ENCODE data around the gene CCDC57.

DNA sequence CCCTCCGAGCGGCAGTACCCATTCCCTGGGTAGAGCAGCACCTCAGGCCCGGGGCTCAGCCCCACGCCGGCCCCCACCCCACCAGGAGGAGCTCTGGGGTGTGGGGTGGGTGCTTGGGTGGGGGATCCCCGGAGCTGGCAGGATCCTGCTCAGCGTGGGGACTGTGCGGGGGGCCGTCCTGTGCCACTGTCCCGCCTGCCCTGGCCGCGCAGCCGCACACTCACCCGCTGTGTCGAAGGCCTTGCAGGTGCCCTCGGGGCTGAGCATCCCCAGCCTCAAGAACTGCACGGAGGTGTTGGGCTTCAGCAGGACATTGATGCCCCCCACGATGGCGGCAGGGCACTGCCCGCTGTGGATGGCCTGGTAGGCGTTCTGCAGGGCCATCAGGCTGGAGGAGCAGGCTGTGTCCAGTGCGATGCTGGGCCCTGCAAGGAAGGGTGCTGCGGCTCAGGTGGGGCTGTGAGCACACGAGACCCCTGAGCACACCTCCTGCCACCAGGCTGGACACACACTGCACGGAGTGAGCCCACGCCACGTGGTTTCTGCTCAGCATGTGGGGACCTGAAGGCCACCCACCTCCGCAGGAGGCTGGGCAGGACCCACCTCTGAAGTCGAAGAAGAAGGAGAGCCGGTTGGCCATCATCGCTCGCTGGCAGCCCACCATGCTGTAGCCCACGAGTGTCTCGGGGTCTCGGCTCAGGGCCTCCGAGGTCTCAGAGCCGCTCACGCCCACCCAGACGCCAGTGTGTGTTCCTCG lies 119.5 kb downstream of the CCDC57 start:
- TF ChIP-seq POLR2A (IDR thresholded peaks at IDR 0.05), result no peak
- TF ChIP-seq, protein P1, sequence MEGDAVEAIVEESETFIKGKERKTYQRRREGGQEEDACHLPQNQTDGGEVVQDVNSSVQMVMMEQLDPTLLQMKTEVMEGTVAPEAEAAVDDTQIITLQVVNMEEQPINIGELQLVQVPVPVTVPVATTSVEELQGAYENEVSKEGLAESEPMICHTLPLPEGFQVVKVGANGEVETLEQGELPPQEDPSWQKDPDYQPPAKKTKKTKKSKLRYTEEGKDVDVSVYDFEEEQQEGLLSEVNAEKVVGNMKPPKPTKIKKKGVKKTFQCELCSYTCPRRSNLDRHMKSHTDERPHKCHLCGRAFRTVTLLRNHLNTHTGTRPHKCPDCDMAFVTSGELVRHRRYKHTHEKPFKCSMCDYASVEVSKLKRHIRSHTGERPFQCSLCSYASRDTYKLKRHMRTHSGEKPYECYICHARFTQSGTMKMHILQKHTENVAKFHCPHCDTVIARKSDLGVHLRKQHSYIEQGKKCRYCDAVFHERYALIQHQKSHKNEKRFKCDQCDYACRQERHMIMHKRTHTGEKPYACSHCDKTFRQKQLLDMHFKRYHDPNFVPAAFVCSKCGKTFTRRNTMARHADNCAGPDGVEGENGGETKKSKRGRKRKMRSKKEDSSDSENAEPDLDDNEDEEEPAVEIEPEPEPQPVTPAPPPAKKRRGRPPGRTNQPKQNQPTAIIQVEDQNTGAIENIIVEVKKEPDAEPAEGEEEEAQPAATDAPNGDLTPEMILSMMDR (IDR thresholded peaks at IDR 0.05), result no peak

Data from heart left ventricle (tissue), 13 donors.